SK-N-MC (cell line): Measurements from ENCODE around the gene NAT14.

Experiments
- EZH2 ChIP-seq: fragments of 200-600 bp; sonication (generic); IDR thresholded peaks from one replicate; pipeline ENCODE4 v1.6.1; 2017; ENCODE audit warnings: antibody characterized with exemption
- FOXP2 ChIP-seq: optimal IDR thresholded peaks from 2 replicates; pipeline ENCODE3; 2011; ENCODE audit warnings: mild to moderate bottlenecking, moderate library complexity; ENCODE audit not compliant: insufficient read depth; ENCODE audit errors: extremely low read length, control extremely low read depth
- POLR2AphosphoS5 ChIP-seq: IDR thresholded peaks from 2 replicates; pipeline ENCODE4 v1.6.1; 2012; ENCODE audit warnings: mild to moderate bottlenecking, low read depth, low read length, borderline replicate concordance

DNA sequence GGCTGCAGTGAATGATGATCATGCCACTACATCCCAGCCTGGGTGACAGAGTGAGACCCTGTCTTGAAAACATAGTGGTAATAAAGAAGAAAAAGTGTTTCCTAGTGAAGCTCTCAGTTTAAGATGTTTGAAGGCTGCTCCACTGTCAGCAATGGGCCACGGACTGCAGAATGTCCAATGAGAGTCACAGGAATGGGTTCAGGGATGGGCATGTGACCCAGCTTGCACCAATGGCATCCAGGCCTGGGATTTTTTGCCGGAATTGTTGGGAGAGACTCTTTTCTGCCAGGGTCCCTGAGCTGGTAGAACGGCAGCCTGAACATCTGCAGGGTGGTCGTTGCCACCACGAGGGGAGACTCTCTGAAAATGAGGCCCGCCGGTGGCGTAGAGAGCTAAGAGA lies 48.1 kb upstream of the NAT14 start:
- TF ChIP-seq EZH2 (no peak), POLR2AphosphoS5 (no peak), FOXP2 (no peak)
